Measurements from ENCODE around the gene FHIT. TPM values are rescaled to one million over a fixed set of nuclear protein-coding genes. Genes with fewer than 3 reads are reported as not detected.

FHIT gene
- 5.5 TPM for polyA plus RNA-seq (ENCODE audit: insufficient read length)

- DNase-seq: peak; percentile 98
Measured at GRCh38 chr3:61251174-61251972, at the start of gene FHIT. FHIT (minus strand) TSS chr3:61251452.

- no peak for DNase-seq
Measured at GRCh38 chr3:61300786-61301185, 49.5 kb upstream of the FHIT start.

GRCh38 chr3:61300006-61300380 lies 48.7 kb upstream of the FHIT start:
- no peak for DNase-seq

- no peak for DNase-seq
Measured at GRCh38 chr3:61299343-61300005, 48.2 kb upstream of the FHIT start.

GRCh38 chr3:61297821-61298220 lies 46.6 kb upstream of the FHIT start:
- DNase-seq: peak; percentile 24

- DNase-seq: no peak
Measured at GRCh38 chr3:61288446-61288845, 37.2 kb upstream of the FHIT start.

GRCh38 chr3:61283876-61284275 lies 32.6 kb upstream of the FHIT start:
- DNase-seq: no peak

- DNase-seq: no peak
Measured at GRCh38 chr3:61278713-61279112, 27.5 kb upstream of the FHIT start.

- DNase-seq: no peak
Measured at GRCh38 chr3:61277411-61277810, 26.2 kb upstream of the FHIT start.

- no peak for DNase-seq
Measured at GRCh38 chr3:61269435-61269834, 18.2 kb upstream of the FHIT start.

GRCh38 chr3:61268644-61269043 lies 17.4 kb upstream of the FHIT start:
- DNase-seq: no peak

GRCh38 chr3:61264281-61264680 lies 13.0 kb upstream of the FHIT start:
- no peak for DNase-seq

GRCh38 chr3:61257148-61257547 lies 5.9 kb upstream of the FHIT start:
- no peak for DNase-seq

GRCh38 chr3:61253756-61254155 lies 2.5 kb upstream of the FHIT start:
- no peak for DNase-seq

- no peak for DNase-seq
Measured at GRCh38 chr3:61252836-61253235, 1.6 kb upstream of the FHIT start.

- peak; percentile 51 for DNase-seq
Measured at GRCh38 chr3:61250784-61251173, 473 bp downstream of the FHIT start.

GRCh38 chr3:61248496-61248895 lies 2.8 kb downstream of the FHIT start:
- no peak for DNase-seq

GRCh38 chr3:61247191-61247590 lies 4.1 kb downstream of the FHIT start:
- no peak for DNase-seq

GRCh38 chr3:61239871-61240270 lies 11.4 kb downstream of the FHIT start:
- peak; percentile 40 for DNase-seq

GRCh38 chr3:61237858-61238257 lies 13.4 kb downstream of the FHIT start:
- DNase-seq: no peak

- no peak for DNase-seq
Measured at GRCh38 chr3:61236556-61236955, 14.7 kb downstream of the FHIT start.

GRCh38 chr3:61233746-61234145 lies 17.5 kb downstream of the FHIT start:
- DNase-seq: no peak

- DNase-seq: no peak
Measured at GRCh38 chr3:61231693-61232092, 19.6 kb downstream of the FHIT start.

GRCh38 chr3:61227799-61228198 lies 23.5 kb downstream of the FHIT start:
- no peak for DNase-seq
